ENCODE measurements around the gene GLDN. TPM values are rescaled to one million over a fixed set of nuclear protein-coding genes. Genes with fewer than 3 reads are reported as not detected.

GLDN gene
- total RNA-seq, 1 donor from 2014 or later, result 0.09 TPM

GRCh38 chr15:51348688-51349087 is 7.2 kb downstream of the GLDN start:
- Histone ChIP-seq H3K4me1 (ENCODE audit: insufficient read depth, low read length) (no peaks in the 10 kb centered on the region), H3K27me3 (ENCODE audit: insufficient read depth, low read length) (peaks cover 28% of the 10 kb centered on the region), H3K4me2 (ENCODE audit: low read length) (no peak overlapping the region), H3K27ac (ENCODE audit: low read depth, low read length) (no peak overlapping the region), H3K79me2 (ENCODE audit: insufficient read depth, low read length) (no peaks in the 10 kb centered on the region), H3K36me3 (ENCODE audit: insufficient read depth, low read length) (no peaks in the 10 kb centered on the region), H3K9me3 (ENCODE audit: insufficient read depth, low read depth, low read length) (no peaks in the 10 kb centered on the region), H3K4me3 (ENCODE audit: insufficient read depth, low read depth, low read length) (no peak overlapping the region), H4K20me1 (ENCODE audit: insufficient read depth, low read length) (no peaks in the 10 kb centered on the region), H2AFZ (ENCODE audit: low read depth, low read length) (no peak overlapping the region), H3K9ac (ENCODE audit: low read length) (no peak overlapping the region)
- DNase-seq (ENCODE audit: low read depth) (no peak), FAIRE-seq (no peak)
- Mint-ChIP-seq H3K27ac (ENCODE audit: unreplicated experiment) (no peak overlapping the region), H3K4me3 (ENCODE audit: unreplicated experiment) (no peak overlapping the region), H3K9me3 (ENCODE audit: unreplicated experiment) (no peaks in the 10 kb centered on the region), H3K4me1 (ENCODE audit: low read depth, unreplicated experiment) (no peaks in the 10 kb centered on the region), H3K27me3 (ENCODE audit: low read depth, unreplicated experiment) (peaks cover 19% of the 10 kb centered on the region), H3K36me3 (ENCODE audit: low read depth, unreplicated experiment) (no peaks in the 10 kb centered on the region)
- TF ChIP-seq EZH2 (IDR thresholded peaks at IDR 0.05; ENCODE audit: insufficient read depth, low read length) (no peak), CTCF (IDR thresholded peaks at IDR 0.05; ENCODE audit: insufficient read depth, low read depth, low read length) (no peak)

- Mint-ChIP-seq H3K27me3 (ENCODE audit: low read depth, unreplicated experiment) (peaks cover 12% of the 10 kb centered on the region), H3K36me3 (ENCODE audit: low read depth, unreplicated experiment) (no peaks in the 10 kb centered on the region), H3K27ac (ENCODE audit: unreplicated experiment) (no peak overlapping the region), H3K9me3 (ENCODE audit: unreplicated experiment) (no peaks in the 10 kb centered on the region), H3K4me3 (ENCODE audit: unreplicated experiment) (no peak overlapping the region), H3K4me1 (ENCODE audit: low read depth, unreplicated experiment) (no peaks in the 10 kb centered on the region)
- no peak overlapping the region for H3K4me2 ChIP-seq (ENCODE audit: low read length)
- H3K4me3 ChIP-seq (ENCODE audit: insufficient read depth, low read depth, low read length), result no peak overlapping the region
- DNase-seq (ENCODE audit: low read depth) (no peak), FAIRE-seq (no peak)
- H3K36me3 ChIP-seq (ENCODE audit: insufficient read depth, low read length), result no peaks in the 10 kb centered on the region
- peaks cover 27% of the 10 kb centered on the region for H3K27me3 ChIP-seq (ENCODE audit: insufficient read depth, low read length)
- H3K79me2 ChIP-seq (ENCODE audit: insufficient read depth, low read length), result no peaks in the 10 kb centered on the region
- no peak overlapping the region for H2AFZ ChIP-seq (ENCODE audit: low read depth, low read length)
- no peaks in the 10 kb centered on the region for H3K4me1 ChIP-seq (ENCODE audit: insufficient read depth, low read length)
- H3K27ac ChIP-seq (ENCODE audit: low read depth, low read length), result no peak overlapping the region
- no peaks in the 10 kb centered on the region for H4K20me1 ChIP-seq (ENCODE audit: insufficient read depth, low read length)
- no peak for TF ChIP-seq CTCF (IDR thresholded peaks at IDR 0.05; ENCODE audit: insufficient read depth, low read depth, low read length)
- no peak for TF ChIP-seq EZH2 (IDR thresholded peaks at IDR 0.05; ENCODE audit: insufficient read depth, low read length)
- H3K9ac ChIP-seq (ENCODE audit: low read length), result no peak overlapping the region
- no peaks in the 10 kb centered on the region for H3K9me3 ChIP-seq (ENCODE audit: insufficient read depth, low read depth, low read length)
Observed at GRCh38 chr15:51349156-51349844, 7.8 kb downstream of the GLDN start.

- FAIRE-seq, result no peak
- Histone ChIP-seq H3K4me1 (ENCODE audit: insufficient read depth, low read length) (no peaks in the 10 kb centered on the region), H3K4me2 (ENCODE audit: low read length) (no peak overlapping the region), H4K20me1 (ENCODE audit: insufficient read depth, low read length) (no peaks in the 10 kb centered on the region), H3K9ac (ENCODE audit: low read length) (no peak overlapping the region), H2AFZ (ENCODE audit: low read depth, low read length) (no peak overlapping the region), H3K27me3 (ENCODE audit: insufficient read depth, low read length) (peaks cover 31% of the 10 kb centered on the region), H3K36me3 (ENCODE audit: insufficient read depth, low read length) (no peaks in the 10 kb centered on the region), H3K4me3 (ENCODE audit: insufficient read depth, low read depth, low read length) (no peak overlapping the region), H3K27ac (ENCODE audit: low read depth, low read length) (no peak overlapping the region), H3K9me3 (ENCODE audit: insufficient read depth, low read depth, low read length) (no peaks in the 10 kb centered on the region), H3K79me2 (ENCODE audit: insufficient read depth, low read length) (no peaks in the 10 kb centered on the region)
- H3K36me3 Mint-ChIP-seq (ENCODE audit: low read depth, unreplicated experiment), result no peaks in the 10 kb centered on the region
- no peak overlapping the region for H3K27ac Mint-ChIP-seq (ENCODE audit: unreplicated experiment)
- H3K4me1 Mint-ChIP-seq (ENCODE audit: low read depth, unreplicated experiment), result no peaks in the 10 kb centered on the region
- H3K27me3 Mint-ChIP-seq (ENCODE audit: low read depth, unreplicated experiment), result peaks cover 9% of the 10 kb centered on the region
- TF ChIP-seq CTCF (IDR thresholded peaks at IDR 0.05; ENCODE audit: insufficient read depth, low read depth, low read length), result no peak
- TF ChIP-seq EZH2 (IDR thresholded peaks at IDR 0.05; ENCODE audit: insufficient read depth, low read length), result no peak
- H3K4me3 Mint-ChIP-seq (ENCODE audit: unreplicated experiment), result no peak overlapping the region
- no peaks in the 10 kb centered on the region for H3K9me3 Mint-ChIP-seq (ENCODE audit: unreplicated experiment)
- DNase-seq (ENCODE audit: low read depth), result no peak
Observed at GRCh38 chr15:51350723-51351122, 9.3 kb downstream of the GLDN start.

Measured in astrocyte (in vitro differentiated cells and primary cell).